Measurements from ENCODE around the gene RBM23.

GRCh38 chr14:22919601-22919921 lies 612 bp upstream of the RBM23 start:
- TF ChIP-seq CREB1 (IDR thresholded peaks at IDR 0.05; ENCODE audit: low read depth) (no peak), EGR1 (IDR thresholded peaks at IDR 0.05) (no peak)

Measured in Ishikawa (cell line).